Stimulated activated CD4-positive, alpha-beta T cell treated with anti-CD3 and anti-CD28 coated beads, Interleukin-12 subunit alpha, Interleukin-12 subunit beta, amount 100 ng/mL, for 4 hours (primary cell): ENCODE results near the gene KRTAP10-8.
"Not testable (repeated sequence)": the region's sequence is repeated elsewhere in the genome, so short reads cannot be mapped to it uniquely, and the experiment has no call there.

Experiments
- DNase-seq: peaks from one replicate; pipeline ENCODE4 v3.0.0-alpha.2; 2020

Gene KRTAP10-8

DNA sequence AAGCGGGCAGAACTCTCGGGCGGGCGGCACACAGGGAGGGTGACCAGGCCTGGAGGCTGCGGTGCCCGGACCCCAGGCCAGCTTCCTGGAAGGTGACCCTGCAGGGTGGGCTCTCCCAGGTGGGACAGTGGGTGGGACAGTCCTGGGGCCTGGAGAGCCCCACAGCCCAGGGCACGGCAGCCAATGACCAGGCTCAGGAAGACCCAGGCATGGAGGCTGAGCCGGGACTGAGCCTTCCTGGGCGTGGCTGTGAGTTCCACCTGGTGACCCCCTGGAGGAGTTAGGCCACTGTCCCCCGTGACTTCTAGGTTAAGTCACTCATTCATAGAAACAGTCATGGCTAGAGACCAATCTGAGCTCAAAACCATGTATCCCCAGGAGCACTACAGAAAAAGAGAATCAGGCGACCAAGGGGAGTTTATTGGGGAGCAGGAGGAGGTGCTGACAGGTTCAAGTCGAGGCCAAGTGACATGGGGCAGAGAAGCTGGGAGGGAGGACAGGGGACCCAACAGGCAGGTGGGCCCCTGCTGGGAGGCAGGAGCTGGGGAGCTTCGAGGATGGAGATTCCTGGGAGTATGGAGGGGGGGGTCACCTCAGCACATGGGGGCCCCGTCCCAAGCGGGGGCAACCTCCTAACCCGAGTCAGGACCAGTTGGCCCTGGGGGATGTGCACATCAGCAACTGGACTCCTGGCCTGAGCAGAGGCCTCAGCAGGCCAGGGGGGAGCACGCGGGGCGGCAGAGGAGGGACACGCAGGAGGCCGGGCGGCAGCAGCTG is 32.6 kb upstream of the KRTAP10-8 start:
- DNase-seq = no peak

DNA sequence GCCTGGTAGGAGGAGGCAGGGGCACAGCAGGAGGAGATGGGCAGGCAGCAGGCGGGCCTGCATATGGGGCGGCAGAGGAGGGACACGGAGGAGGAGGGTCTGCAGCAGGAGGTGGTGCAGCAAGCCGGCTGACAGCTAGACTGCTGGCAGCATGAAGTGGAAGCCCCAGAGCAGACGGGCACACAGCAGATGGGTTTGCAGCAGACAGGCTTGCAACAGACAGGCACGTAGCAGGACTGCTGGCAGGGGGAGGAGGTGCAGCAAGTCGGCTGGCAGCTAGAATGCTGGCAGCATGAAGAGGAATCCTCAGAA is 32.1 kb upstream of the KRTAP10-8 start:
- DNase-seq = no peak

DNA sequence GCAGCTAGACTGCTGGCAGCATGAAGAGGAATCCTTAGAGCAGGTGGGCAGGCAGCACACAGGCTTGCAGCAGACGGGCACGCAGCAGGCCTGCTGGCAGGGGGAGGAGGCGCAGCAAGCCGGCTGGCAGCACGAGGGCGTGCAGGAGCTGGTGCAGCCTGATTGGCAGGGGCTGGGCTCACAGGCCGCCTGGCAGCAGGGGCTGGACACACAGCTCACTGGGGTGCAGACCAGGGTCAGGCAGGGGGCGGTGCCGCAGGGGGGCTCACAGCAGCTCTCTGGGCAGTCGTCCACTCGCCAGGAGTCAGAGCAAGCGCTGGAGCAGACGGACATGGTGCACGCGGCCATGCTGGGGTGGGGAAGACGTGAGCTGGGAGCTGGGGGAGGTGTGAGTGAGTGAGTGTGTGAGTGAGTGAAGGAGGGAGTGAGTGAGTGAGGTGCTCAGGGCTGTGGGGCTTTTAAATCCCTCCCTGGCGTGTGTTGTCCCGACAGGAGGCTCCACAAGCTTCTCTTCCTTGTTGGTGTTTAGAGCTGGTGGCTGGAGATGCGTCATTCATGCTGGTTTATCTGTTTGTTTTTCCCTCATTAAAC is 31.6 kb upstream of the KRTAP10-8 start, which contains the start of gene KRTAP10-5:
Gene KRTAP10-5, minus strand, starts transcription at position 374 of the 591 bp plus-strand sequence. Its CDS starts 26 bp downstream, at position 348.
- not testable (repeated sequence) for DNase-seq

DNA sequence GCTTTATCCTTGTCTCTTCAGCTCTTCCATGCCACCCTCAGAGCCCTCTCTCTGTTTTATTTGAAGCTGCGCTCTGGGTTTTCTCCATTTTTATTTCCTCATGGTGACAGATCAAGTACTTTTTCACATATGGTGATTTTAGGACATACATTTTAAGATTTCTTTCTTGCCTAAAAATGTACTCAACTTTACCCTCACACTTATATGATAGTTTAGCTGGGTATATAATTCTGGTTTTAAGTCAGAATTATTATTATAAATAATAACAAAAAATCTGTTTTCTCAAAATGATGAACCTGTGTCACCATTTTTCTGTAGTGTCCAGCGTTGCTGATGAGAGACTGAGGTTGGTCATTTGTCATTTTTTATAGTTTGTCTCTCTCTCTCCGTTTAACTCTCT is 30.7 kb upstream of the KRTAP10-8 start:
- no peak for DNase-seq

DNA sequence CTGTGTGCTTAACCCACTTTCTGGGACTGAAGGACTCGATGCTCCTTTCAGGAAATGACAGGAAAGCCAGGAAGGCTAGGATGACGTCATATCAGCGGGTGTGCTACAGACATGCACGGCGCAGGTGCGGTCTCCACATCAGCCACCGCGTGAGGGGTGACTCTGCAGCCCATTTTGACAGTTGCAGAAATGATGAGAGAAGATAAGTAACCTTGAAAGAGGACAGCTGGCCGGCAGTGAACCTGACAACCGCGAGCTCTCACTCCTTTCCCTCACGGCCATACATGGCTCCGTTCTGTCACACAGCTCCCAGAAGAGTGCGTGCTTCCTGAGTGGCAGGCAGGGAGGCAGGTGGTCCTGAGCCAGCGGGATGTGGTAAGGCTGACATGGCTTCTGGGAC is 29.8 kb upstream of the KRTAP10-8 start:
- DNase-seq = no peak

DNA sequence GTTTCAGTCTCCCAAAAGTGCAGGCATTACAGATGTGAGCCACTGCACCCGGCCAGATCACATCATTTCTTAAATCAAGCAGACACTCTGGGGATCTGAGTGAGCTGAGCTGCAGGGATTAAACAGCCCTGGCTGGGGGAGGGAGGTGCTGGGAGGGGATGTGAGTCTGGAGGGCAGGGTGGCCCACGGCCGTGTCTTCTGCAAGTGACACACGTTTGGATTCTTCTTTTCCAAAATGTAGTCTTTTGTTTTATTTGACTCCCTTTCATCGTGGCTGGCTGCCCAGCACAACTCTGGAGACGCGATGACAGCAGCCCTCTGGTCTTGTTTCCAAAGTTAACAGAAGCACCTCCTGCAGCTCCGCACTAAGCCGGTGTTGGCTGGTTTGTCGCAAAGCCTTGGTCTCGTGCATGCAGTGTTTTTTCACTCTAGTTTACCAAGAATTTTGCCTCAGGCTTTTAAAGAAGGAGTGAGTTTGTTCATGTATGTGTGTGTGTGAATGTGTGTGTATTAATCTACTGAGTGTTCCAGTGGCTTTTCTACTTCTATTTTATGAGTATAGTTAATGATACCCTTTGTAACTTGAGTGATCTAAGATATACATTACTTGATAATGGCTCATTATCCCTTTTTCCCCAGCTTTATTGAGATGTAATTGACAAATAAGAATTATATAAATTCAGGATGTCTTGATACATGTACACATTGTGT is 28.6 kb upstream of the KRTAP10-8 start:
- DNase-seq = no peak

DNA sequence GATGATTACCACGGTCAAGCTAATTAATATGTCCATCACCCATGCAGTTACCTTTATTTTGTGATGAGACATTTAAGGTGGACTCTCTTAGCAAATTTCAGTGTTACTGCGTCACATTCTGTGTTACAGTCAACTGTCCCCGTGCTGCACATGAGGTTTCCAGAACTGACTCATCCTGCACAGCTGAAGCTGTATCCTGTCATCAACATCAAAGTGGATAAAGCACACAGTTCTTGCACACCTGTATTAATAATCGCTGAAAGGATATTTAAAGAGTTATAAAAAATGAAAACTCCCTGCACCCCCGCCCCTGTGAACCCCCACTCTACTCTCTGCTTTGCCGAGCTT is 28.1 kb upstream of the KRTAP10-8 start:
- peak; percentile 7 for DNase-seq

DNA sequence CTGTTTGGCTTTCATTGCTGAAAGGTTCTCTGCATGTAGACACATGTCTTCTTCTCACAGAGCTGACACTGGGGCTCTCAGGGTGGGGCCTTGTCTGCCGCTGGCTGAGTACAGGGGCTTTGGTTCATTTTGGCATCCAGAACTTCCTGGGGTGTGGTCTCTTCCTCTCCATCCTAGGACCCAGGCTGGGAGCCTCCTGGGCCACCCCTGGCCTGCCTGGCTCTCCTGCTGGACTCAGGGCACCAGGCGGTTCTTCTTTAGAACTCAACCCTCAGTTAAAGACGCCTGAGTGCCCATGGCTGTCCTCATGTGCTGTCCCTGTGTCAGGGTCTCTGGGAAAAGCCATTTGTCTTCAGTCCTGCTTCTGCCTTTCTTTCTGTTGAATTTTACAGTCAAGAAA is 26.0 kb upstream of the KRTAP10-8 start:
- DNase-seq = no peak

DNA sequence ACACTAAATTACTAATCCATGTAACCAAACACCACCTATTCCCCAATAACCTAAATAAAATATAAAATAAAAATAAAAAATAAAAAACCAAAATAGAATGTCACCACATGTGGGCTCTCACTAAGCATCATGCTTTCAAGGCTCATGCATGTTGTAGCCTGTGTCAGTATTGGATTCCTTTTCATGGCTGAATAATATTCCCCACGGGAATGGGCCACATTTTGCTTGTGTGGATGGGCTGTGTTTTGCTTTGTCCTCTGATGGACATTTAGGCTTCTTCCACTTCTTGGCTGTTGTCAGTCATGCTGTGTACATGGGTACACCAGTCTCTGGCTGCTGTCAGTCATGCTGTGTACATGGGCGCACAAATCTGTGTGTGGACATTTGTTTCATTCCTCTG is 22.8 kb upstream of the KRTAP10-8 start:
- DNase-seq = no peak

DNA sequence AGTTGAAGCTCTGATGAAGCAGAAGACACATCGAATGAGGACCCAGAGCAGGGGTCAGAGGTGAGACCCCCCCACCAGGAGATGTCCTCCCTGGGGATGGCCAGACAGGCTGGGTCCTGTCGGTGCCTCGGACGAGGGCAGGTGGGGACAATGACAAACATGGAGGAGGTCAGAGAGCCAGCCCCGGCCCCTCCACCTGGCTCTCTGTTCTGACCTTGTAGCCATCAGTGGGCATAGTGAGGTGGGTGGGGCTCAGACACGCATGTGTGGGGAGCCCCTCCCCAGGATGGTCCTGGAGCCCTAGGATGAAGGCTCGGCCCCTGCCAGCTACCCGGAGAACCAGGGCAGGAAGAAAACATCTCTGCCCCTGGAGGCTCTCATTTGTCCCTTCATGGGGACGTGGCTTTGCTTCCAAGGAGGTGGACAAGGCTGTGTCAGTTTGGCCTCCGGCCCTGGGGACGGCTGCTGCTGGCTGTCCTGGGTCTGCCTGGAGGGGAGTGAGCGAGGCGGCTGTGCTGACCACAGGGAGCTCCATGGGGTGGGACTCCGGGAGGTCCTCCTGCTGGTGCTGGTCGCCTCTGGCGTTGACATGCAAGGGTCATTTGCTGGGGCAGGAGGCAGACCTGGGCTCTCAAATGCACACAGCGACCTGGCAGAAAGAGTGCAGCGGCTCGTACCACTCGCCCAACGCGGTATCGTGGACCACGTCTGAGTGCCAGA is 22.1 kb upstream of the KRTAP10-8 start:
- DNase-seq = no peak

DNA sequence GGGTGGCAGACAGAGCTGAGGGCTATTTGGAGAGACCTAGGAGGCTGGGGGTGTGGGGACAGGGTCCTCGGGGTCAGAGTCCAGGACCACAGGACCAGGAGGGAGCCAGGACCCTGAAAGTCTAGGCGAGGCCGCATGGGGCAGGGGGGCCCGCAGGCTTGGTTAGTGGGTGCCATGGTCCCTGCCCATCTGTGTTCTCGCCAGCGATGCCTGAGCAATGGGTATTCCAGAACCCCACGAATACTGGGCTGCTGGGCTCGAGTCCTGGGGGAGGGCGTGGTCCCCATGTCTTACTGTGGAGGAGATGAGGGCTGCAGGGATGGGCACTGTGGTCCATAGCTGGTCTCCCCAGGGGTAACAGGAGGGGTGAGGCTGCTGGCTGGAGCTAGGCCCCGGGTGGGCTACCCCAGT is 21.6 kb upstream of the KRTAP10-8 start:
- DNase-seq = no peak

DNA sequence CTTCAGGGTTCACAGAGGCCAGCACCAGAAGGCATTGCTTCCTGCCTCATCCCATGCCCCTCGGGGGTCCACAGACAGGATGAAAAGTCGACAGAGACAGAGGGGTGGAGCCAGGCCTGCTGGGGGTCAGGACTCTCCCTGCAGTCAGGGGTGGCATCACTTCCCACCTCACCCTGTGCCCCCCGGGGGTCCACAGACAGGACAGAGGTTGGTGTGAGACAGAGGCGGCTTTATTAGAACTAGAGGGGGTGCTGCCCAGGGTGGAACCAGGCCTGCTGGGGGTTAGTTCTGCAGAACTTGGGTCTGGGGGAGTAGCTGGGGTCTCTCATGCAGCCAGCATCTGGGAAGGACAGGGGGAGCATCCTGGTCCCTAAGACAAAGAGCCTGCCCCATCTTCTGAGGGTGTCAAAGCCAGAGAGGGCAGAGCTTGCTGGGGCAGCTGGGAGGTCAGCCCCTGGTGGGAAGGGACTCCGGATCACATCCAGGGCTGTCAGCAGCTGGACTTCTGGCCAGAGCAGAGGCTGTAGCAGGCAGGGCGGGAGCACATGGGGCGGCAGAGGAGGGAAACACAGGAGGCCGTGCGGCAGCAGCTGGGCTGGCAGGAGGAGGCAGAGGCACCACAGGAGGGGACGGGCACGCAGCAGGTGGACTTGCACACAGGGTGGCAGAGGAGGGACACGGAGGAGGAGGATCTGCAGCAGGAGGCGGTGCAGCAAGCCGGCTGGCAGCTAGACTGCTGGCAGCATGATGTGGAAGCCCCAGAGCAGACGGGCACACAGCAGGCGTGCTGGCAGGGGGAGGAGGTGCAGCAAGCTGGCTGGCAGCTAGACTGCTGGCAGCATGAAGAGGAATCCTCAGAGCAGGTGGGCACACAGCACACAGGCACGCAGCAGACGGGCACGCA is 20.7 kb upstream of the KRTAP10-8 start:
- DNase-seq = not testable (repeated sequence)

DNA sequence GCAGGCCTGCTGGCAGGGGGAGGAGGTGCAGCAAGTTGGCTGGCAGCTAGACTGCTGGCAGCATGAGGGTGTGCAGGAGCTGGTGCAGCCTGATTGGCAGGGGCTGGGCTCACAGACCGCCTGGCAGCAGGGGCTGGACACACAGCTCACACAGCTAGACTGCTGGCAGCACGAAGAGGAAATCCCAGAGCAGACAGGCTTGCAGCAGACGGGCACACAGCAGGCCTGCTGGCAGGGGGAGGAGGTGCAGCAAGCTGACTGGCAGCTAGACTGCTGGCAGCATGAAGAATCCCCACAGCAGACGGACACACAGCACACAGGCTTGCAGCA is 20.1 kb upstream of the KRTAP10-8 start:
- DNase-seq = not testable (repeated sequence)

DNA sequence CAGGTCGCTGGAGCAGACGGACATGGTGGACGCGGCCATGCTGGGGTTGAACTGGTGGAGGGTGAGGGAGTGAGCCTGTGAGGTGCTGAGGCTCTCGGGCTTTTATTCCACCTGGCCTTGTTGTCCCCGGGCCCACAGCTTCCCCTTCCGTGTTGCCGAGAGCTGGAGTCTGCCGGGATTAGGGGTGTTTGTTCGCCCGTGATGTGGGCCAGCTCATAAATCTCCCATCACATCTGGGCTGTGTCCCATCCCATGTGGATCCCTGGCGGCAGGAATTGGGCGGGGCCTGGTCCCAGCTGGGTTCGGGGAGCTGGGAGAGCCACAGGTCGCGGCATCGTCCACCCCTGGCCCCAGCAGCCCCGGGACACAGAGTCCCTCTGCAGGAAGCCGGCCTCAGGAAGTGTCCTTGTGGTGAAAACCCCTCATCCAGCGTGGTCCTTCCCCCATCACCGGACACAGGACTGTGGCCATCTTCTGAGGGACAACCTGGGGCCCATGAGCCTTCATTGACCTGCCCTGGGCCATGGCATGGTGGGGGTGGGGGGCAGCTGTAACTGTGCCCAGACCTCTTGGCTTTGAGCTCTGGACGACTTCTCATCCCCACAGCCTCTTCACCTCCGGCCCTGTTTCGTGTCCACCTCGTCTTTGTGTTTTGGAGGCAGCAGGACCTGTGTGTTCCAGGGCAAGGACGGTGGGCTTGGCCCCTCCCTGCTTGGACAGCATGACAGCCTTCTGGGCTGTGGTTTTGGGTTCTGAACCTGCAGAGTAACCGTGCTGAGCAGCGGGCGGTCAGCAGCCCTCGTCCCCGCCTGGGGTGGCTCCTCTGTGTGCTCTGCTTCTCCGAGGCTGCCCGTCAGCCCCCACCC is 19.2 kb upstream of the KRTAP10-8 start, which contains the start of gene KRTAP10-6:
Gene KRTAP10-6, minus strand, starts transcription at position 60 of the 866 bp plus-strand sequence. Its CDS starts 21 bp downstream, at position 39.
- no peak for DNase-seq

DNA sequence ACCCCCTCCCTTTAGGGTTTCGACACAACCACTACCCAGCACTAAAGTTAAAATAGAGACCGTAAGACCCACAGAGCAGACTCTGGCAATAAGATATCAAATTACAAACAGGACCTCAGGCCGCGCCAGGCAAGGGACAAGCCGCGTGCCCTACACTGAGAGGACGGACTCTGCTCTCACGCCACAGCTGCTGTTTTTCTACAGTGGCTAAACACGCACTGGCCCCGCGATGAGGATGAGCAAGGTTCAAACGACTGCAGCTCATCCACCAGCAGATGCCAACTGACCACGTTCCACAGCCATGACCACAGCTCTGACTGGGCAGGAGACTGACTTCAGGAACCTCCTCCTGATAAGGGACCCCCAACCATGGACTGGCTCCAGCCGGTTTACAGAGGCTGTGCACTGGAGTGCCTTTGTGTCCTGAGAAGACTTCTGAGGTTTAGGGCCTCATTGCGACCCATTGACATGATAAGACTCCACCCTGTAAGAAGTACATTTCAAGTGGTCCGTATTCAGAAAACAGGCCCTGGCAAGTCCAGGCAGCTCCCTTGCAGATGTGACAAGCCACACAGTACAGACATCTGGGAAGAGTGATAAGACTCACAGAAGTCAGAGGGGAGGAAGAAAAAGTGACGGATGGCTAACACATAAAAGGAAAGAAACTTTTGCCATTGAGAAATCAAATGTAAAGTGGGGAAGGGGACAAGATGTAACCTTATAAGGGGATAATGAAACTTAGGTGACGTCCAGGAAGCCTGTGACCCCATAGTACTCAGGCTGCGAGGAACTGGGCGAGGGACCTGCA is 18.1 kb upstream of the KRTAP10-8 start:
- no peak for DNase-seq

DNA sequence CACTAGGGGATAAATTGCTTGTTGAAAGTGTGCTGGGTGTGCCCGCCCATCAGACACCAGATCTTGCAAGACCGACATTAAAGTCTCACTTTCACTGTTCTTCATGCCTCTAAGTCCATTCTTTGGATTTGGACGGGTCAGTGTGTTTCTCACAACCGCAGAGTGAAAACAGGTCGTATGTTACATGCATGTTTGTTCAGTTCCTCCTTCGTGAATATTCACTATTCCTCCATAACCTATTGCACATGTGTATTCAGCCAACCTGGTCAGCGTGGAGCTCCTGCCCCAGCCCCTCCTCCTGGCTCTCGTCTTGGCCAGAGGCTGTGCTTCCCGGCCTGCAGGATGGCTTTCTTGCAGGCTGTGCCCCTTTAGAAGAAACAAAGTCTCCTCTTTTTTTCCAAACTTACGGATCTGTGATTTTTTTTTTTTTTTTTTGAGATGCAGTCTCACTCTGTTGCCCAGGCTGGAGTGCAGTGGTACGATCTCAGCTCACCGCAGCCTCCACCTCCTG is 17.4 kb upstream of the KRTAP10-8 start:
- no peak for DNase-seq

DNA sequence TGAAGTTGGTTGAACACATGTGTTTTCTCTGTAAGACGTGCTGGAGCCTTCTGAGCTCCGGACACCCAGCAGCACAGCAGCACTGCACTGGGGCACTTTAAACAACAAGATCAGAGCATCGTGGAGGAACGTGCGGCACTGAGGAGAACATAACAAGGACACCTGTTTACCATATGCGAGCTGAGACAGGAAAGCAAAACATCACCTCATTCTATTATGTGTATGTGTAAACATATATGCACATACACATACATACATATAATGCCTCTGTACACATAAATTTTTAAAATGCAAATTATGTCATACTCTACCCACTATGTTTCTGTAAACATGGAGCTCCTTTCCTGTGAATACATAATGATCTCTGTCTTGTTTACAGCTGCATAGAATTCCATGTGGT is 16.4 kb upstream of the KRTAP10-8 start:
- no peak for DNase-seq

DNA sequence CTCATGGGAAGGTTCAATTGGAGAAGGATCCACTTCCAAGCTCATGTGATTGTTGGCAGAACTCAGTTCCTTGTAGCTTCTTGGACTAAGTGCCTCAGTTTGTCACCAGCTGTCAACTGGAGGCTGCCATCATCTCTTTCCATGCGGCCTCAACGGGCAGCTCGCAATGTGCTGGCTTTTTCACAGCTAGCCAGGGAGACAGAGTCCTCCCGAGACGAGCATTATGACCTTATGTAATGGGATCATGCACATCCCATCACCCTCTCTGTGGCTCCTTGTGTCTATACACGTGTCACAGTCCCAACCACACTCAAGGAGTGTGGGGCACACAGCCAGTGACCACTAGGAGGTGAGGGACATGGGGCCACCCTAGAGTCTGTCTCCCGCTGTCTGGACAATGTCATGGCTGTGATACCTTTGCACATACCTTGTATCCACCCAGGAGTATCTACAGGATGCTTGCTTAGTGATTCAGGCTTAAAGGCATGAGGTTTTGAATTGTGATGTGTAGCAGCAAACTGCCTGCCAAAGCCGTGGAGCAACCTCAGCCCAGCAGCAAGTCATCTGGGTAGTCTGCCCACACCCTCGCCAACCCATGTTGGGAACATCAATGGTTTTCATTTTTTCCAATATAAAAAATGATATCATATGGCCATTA is 15.7 kb upstream of the KRTAP10-8 start:
- no peak for DNase-seq

DNA sequence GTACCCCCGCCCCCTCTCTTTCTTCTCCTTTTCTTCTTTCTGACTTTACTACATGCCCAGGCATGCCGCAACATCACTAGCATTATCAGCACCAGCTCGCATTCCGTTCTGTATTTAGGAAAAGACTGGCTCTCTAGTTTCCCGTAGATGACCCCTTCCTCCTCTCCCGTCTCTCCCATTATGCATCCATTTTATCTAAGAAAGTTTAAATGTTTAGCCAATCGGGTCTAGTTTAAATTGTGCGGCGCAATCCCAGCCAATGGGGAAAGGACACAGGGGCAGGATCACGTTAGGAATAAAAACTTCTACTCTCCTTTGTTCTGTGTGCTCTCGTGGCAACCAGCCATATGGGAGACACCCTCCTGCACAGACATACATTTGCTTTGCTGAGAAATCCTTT is 13.8 kb upstream of the KRTAP10-8 start:
- no peak for DNase-seq
